ENCODE results near the gene FNDC1.

GRCh38 chr6:159176913-159177312, 7.7 kb downstream of the FNDC1 start:
- TF ChIP-seq CTCF (IDR thresholded peaks at IDR 0.05), result no peak
- TF ChIP-seq POLR2A (IDR thresholded peaks at IDR 0.05), result no peak
